Fibroblast of pulmonary artery (primary cell): ENCODE data around the gene TEX38.
A peak's percentile ranks its signal among the peaks of the same experiment; 100 is the strongest.

Experiments
- DNase-seq: peaks from one replicate; pipeline ENCODE4 v3.0.0-alpha.2; 2010; ENCODE audit warnings: low read depth
- H3K4me3 ChIP-seq: replicated peaks from 2 replicates; pipeline ENCODE4 v1.5.1; 2011; ENCODE audit warnings: low read depth, mild to moderate bottlenecking, control low read depth, low read length, moderate library complexity
- TF ChIP-seq, protein P1 (sequence below): IDR thresholded peaks from 2 replicates; pipeline ENCODE4 v1.5.1; 2011; ENCODE audit warnings: mild to moderate bottlenecking, control low read depth, low read length, inconsistent platforms; ENCODE audit errors: missing control alignments

Gene TEX38

DNA sequence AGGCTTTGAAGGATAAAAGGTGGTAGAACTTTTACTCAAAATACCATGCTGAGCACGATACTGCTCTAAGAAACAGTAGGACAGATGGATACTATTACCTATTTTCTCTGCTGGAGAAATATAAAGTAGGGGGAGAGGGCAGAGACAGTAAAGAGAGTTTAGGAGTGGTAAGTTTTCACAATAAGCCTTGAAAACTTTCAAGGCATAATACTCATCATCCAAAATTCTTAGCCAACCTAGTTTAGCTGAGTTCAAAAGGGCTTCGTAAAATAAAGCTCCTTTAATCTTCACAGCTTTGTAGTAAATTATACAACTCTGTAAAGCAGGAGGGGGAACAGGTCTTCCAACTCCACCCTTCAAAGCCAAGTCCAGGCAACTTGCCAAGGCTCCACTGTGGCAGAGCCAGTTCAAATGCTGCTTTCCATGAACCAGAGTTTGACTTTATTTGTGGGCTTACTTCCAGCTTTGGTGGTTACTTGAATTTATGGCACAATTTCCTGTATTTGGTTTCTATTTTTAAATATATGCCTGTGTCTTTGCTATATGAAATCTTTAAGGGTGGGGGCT lies 15.5 kb downstream of the TEX38 start:
- DNase-seq = peak; percentile 77
- TF ChIP-seq, protein P1, sequence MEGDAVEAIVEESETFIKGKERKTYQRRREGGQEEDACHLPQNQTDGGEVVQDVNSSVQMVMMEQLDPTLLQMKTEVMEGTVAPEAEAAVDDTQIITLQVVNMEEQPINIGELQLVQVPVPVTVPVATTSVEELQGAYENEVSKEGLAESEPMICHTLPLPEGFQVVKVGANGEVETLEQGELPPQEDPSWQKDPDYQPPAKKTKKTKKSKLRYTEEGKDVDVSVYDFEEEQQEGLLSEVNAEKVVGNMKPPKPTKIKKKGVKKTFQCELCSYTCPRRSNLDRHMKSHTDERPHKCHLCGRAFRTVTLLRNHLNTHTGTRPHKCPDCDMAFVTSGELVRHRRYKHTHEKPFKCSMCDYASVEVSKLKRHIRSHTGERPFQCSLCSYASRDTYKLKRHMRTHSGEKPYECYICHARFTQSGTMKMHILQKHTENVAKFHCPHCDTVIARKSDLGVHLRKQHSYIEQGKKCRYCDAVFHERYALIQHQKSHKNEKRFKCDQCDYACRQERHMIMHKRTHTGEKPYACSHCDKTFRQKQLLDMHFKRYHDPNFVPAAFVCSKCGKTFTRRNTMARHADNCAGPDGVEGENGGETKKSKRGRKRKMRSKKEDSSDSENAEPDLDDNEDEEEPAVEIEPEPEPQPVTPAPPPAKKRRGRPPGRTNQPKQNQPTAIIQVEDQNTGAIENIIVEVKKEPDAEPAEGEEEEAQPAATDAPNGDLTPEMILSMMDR = no peak
- H3K4me3 ChIP-seq = no peak overlapping the region

DNA sequence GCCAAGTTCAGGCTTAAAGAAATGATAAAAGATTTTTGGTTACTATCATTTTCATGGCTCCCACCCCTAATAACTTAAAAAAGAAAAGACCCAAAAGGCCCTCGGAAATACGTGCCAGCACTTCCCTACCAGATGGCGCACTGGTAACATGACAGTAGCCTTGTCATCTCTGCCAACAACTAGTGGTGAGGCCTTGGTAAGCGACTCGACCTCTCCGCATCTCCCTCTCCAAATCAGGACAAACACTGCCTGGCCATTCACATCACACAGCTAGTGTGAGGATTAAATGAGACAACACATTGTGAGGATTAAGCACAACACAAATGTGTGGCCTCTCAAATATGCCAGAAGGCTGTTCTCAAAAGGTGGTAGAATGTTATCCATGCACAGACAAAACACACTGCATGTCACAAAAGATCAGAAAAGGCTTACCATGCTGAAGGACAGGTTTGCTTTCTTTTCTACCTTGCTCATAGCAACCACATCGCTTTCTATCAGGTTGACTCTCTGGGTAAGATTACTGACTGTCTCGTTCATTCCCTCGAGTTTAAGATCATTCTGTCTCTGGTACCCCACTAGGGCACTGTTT lies 16.4 kb downstream of the TEX38 start:
- no peak for DNase-seq
- no peak overlapping the region for H3K4me3 ChIP-seq
- TF ChIP-seq, protein P1 = no peak

DNA sequence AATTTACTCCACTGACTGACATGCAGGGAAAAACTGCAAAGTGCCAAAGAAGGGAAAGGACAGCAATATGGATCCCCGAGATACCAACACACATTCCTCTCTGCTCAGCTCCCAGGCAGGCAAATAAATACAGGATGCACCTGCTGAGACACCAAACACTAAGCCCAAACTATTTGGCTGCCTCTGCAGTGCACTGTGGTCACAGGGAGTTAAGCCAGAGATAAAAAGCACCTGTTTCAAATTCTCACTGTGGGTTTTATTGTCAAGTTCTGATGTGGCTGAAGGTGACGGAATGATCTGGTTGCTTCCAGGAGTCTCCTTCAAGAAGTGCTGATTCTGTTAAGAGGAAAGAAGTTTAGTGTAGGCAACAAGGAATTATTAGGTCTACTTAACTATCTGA lies 17.7 kb downstream of the TEX38 start:
- TF ChIP-seq, protein P1 = no peak
- no peak for DNase-seq
- H3K4me3 ChIP-seq = no peak overlapping the region

DNA sequence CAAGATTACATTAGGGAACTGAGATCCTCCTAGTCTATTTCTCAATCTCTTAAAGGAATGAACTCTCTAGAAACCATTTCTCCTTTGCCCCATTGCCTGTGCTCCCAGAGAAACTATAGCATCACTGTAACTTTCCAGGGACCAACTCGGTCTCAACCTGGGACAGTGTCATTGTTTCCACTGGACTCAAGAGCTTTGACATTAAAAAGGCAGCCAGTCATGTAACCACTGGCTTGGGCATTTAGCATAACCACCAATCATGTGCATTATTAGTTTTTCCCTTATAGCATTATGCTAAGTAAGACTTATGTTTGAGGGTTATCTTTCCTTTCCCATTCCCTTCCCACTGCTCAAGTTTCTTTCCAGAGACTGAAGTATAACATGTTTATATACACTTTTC lies 18.2 kb downstream of the TEX38 start:
- TF ChIP-seq, protein P1 = no peak
- no peak overlapping the region for H3K4me3 ChIP-seq
- no peak for DNase-seq

DNA sequence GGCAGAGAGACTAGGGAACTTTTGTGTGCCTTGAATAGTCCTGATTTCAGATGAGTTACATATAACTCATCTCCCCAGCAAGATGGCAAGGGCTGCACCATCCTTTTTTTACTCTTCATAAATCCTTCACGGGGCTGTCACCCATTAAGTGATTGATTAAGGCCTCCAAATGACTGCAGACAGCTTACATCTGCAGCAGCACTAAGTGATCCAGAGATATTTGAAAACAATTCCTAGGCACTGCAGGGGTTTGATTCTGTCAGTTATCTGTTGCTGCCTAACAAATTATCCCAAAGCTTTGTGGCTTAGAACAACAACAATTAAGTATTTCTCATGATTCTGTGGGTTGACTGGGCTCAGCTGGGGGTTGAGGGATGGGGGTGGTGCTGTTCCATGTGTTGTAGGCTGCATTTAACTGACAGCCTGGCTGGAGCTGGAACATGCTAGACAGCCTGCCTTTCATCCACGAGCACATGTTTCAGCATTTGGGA lies 19.3 kb downstream of the TEX38 start:
- TF ChIP-seq, protein P1 = no peak
- DNase-seq = no peak
- no peak overlapping the region for H3K4me3 ChIP-seq

DNA sequence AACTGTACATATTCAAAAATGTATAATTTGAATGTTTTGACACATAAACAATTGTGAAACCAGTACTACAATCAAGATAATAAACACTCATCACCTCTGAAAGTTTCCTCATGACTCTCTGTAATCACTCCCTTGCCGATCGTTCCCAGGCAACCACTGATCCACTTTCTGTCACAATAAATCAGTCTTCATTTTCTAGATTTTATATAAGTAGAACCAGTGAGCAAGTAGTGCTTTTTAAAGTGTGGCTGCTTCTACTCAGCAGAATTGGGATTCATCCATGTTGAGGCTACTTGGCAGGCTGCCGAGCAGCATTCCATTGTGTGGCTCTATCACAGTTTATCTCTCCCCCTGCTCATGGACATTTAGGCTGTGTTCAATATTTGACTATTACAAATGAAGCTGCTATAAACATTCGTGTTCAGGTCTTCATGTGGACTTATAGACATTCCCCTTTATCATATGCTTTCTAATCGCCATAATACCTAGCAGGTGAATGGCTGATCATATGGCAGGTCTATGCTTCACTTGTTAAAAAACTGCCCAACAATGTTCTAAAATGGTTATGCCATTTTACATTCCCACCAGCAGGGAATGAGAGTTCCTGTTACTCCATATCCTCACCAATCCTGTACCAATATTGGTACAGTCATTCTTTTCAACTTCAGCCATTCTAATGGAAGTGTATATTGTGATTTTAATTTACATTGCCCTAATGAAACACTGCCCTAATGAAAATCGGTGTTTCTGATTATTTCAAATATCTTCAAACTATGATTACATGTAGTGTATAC lies 20.5 kb downstream of the TEX38 start:
- TF ChIP-seq, protein P1 = peak; percentile 28
- peak; percentile 46 for DNase-seq
- H3K4me3 ChIP-seq = no peak overlapping the region
